NCI-H2081 (cell line): ENCODE data around the gene DNAAF3.

Experiments
- DNase-seq, 2 experiments: peaks; one replicate each; lab custom pipeline; 2025; lab: John Stamatoyannopoulos, UW

The DNAAF3 gene

DNA sequence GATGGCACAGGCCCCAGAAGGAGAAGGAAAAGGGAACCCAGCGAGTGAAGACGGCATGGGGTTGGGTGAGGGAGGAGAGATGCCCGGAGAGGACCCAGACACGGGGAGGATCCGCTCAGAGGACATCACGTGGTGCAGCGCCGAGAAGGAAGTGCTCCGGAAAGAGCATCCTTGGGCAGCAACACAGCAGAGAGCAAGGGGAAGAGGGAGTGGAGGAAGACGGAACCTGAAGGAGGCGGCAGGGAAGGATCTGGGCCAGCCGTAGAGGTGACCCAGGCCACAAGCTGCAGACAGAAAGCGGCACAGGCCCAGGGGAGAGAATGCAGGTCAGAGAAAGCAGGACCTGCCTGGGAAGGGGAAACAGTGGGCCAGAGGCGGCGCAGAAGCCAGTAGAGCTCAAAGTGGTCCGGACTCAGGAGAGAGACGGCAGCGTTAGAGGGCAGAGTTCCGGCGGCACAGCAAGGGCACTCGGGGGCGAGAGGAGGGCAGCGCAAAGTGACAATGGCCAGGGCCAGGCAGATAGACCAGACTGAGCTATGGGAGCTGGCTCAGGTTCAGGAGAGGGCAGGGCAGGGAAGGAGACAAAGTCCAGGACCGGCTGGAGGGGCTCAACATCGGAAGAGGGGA is 50.1 kb downstream of the DNAAF3 start:
- peak; percentile 5 to 20 for DNase-seq

DNA sequence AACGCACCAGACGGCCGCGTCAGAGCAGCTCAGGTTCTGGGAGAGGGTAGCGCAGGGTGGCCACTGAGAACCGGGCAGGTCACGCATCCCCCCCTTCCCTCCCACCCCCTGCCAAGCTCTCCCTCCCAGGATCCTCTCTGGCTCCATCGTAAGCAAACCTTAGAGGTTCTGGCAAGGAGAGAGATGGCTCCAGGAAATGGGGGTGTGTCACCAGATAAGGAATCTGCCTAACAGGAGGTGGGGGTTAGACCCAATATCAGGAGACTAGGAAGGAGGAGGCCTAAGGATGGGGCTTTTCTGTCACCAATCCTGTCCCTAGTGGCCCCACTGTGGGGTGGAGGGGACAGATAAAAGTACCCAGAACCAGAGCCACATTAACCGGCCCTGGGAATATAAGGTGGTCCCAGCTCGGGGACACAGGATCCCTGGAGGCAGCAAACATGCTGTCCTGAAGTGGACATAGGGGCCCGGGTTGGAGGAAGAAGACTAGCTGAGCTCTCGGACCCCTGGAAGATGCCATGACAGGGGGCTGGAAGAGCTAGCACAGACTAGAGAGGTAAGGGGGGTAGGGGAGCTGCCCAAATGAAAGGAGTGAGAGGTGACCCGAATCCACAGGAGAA is 50.9 kb downstream of the DNAAF3 start:
- DNase-seq: no peak

DNA sequence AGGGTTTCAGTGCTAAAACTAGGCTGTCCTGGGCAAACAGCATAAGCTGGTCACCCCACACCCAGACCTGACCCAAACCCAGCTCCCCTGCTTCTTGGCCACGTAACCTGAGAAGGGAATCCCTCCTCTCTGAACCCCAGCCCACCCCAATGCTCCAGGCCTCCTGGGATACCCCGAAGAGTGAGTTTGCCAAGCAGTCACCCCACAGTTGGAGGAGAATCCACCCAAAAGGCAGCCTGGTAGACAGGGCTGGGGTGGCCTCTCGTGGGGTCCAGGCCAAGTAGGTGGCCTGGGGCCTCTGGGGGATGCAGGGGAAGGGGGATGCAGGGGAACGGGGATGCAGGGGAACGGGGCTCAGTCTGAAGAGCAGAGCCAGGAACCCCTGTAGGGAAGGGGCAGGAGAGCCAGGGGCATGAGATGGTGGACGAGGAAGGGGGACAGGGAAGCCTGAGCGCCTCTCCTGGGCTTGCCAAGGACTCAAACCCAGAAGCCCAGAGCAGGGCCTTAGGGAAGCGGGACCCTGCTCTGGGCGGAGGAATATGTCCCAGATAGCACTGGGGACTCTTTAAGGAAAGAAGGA is 51.8 kb downstream of the DNAAF3 start:
- DNase-seq: no peak

DNA sequence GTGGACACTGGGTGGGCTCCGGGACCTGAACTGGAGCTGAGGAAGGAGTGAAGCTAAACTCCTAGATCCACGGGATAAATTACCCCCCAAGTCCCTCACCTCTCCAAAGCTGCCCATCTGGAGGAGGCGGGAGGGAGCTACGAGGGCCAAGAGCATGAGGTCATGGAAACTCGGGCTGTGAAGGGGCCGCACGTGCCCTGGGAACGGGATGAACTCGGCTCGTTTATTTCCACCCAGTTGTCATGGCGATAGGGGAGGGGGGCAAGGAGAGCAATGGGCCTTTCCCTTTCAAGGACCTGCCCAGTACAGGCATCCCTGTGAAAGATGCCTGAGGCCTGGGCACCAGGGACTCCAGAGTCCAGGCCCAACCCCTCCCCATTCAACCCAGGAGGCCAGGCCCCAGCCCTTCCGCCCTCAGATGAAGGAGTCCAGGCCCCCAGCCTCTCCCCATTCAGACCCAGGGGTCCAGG is 52.8 kb downstream of the DNAAF3 start:
- DNase-seq: no peak

DNA sequence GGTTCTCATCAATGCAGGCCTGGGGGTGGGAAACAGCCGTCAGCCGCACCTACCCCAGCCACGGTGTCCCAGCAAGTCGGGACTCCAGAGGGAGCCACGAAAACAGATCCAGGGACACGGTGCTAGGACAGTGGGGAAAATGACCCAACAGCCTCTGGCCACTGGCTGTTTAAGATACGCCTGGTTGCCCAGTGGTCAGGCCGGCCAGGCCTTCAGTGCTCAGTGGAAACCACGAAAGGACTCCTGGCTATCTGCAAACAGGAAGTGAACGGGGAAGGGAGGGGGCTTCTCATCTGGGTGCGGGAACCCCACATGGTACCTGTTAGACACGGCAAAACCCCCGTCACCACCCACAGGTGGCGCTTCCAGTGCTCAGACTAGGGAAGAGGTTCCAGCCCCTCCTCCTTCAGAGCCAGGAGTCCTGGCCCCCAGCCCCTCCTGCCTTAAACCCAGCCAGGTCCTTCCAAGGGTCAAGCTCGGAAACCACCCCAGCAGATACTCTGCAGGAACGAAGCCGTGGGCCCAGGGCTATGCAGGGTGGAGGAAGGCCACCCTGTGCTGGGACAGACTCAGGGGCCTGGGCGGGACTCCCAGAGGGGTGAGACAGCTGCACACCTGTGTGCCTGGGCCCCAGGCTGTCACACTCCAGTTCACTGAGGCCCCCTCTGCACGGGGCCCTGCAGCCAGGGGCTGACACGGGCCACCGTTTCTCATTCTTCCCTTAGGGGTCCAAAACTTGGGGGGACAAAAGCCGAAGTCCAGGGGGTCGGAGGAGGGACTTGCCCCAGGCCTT is 53.4 kb downstream of the DNAAF3 start:
- no peak for DNase-seq

DNA sequence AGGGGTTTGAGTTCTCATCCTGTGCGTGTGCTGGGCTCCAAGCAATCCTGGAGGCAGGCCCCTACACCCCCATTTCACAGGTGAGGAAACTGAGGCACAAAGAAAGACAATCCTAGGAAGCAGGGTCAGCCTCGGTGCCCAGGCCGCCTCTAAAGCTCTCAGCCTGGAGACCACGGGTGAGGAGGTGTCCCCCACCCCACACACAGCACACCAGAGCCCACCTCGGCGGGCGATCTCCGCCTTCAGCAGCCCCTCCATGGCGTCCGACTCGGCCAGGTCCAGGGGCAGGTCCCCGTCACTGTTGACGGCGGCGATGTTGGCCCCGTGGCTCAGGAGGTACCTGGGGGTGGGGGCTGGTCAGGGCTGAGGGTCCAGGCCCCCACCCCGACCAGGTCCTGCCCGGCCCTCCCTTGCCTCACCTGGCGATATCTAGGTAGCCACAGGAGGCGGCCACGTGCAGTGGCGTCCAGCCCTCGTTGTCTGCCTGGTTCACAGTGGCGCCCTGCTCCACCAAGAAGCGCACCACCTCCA is 54.1 kb downstream of the DNAAF3 start:
- DNase-seq: no peak

DNA sequence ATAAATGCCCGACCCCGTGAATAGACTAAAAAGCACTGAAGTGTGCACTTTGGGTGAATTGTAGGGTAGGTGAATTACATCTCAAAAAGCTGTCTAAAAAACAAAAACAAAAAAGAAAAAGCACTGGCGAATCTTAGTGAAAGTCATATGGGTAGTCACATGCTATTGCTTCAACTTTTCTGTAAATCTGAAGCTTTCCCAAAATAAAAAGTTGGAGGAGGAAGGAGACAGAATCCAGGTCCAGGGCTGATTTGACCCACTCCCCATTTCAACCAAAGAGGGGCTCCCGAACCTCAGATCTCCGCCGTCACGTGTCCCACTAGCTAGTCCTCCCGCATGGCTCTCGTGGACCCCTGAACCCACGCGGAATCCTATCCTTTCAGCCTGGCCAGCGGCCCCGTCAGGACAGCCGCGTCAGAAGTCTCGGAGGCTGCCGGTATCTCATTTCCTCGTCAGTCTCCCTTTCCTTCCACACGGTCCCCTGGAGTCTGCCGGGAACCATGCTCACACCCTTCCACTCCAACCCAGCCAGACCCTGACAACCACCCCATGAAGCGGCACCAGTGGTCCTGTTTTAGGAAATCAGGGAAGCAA is 55.1 kb downstream of the DNAAF3 start:
- DNase-seq: no peak

DNA sequence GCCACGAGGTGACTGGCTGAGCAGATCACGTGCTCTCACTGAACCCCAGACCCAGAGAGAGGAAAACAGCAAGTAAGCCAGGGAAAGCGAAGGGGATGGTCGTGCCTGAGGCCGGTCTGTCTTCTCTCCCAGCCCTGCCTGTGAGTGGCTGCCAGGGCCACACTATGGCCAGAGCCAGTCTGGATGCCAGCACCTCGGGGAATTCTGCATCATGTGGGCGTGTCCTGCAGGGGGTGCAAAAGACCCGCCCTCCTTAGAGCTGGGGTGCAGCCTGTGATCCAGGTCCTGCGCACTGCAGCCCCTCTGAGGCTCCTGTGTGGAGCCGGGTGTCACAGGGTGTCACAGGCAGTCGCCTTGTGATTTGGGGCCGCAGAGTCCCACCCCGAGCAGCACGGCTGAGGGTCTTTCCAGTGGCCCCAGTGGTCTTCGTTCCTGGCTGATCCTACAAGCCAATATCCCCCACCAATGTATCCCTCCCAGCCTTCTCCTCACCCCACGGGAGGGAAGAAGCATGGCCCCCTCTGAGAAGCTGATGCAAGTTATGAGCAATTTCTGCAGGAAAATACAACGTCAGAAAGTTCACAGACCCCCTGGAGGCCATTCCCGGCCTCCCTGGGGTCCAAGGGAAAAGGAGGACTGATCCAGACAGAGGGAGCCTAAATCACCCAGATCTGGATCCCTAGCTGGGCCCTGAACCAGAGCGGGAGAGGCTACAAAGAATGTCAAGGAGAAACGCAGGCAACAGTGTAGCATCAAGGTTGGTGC is 56.7 kb downstream of the DNAAF3 start:
- DNase-seq: no peak
